OCI-M2 (cell line): ENCODE results near the gene NABP2.
"Not testable (repeated sequence)": the region's sequence is repeated elsewhere in the genome, so short reads cannot be mapped to it uniquely, and the experiment has no call there.

Experiments
- DNase-seq: peaks from one replicate; lab custom pipeline; 2025; ENCODE audit not compliant: unreplicated experiment; lab: John Stamatoyannopoulos, UW

NABP2 gene

DNA sequence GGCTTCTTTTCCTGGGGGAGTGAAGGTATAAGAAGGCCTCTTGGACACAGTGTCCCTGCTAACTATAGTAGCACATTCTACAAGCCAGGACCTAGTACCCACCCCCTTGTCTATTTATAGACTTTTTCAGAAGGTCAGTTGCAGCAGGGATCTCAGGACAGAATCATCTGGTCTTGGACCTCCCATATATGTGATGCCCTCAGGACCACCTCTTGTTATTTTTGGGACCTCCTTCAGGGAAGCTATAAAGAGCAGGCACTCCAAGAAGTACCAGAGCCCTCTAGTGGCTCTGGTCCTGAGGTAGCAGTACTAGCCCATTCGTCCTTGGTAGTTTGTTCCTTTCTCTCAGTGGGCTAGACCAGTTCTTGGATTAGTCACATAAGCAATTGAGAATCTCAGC lies 46.9 kb downstream of the NABP2 start:
- DNase-seq, result no peak

DNA sequence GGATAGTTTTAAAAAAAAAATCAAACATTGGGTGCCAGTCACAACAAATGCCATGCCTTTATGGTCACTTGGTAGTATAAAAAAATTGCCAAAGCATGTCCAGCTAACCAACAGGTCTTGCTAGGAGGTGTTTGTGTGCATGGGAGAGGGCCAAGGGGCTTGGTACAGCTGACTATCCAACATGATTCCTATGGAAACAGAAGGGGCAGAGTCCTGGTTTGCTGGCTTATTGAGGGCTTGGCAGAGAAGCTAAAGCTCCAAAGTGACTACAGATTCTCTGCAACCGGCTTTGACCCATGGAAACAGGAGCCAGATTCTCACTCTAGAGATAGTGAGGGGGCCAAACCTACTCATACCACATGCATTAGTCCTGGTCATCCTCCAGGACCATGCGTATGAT lies 48.3 kb downstream of the NABP2 start:
- not testable (repeated sequence) for DNase-seq

DNA sequence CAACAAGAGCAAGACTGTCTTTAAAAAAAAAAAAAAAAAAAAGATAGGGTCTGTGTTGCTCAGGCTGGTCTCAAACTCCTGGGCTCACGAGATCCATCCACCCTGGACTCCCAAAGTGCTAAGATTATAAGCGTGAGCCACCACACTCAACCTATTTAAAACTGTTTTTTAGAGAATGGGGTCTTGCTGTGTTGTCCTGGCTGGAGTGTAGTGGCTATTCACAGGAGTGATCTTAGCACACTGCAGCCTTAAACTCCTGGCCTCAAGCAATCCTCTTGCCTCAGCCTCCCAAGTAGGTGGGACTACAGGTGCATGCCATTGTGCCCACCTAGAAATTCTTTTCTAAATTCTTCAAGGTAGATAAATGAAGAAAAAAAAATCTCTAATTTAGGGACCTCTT lies 50.2 kb downstream of the NABP2 start:
- no peak for DNase-seq

DNA sequence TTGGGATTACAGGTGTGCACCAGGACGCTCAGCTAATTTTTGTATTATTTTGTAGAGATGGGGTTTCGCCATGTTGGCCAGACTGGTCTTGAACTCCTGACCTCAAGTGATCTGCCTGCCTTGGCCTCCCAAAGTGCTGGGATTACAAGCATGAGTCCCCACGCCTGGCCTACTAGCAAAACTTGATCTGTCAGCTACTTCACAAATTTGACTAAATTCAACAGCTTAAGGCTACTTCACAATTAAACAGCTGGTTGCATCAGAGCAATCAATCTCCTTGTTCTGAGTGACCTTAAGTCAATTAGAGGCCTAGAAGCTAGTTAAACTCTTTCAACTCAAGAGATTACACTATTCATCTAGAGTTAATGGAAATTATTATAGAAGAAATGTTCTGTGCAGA lies 54.8 kb downstream of the NABP2 start:
- DNase-seq, result no peak
